ENCODE measurements around the gene GALNT18.

DNA sequence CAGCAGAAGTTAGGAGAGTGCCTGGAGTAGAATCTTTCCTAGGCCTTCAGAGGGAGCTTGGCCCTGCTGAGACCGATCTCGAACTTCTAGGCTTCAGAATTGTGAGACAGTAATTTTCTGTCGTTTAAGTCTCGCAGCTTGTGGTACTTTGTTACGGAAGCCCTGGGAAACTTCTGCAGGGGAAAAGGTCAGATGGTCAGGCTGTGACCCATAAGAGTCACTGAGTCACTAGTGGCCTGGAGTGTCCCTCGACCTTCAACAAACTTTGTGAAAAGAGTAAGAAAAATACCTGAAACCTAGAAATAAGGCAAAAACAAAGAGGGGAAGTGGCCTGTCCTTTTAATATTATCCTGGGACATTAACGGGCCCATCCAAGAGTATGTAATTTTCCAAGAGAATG lies 303.3 kb downstream of the GALNT18 start:
- TF ChIP-seq, protein P1, sequence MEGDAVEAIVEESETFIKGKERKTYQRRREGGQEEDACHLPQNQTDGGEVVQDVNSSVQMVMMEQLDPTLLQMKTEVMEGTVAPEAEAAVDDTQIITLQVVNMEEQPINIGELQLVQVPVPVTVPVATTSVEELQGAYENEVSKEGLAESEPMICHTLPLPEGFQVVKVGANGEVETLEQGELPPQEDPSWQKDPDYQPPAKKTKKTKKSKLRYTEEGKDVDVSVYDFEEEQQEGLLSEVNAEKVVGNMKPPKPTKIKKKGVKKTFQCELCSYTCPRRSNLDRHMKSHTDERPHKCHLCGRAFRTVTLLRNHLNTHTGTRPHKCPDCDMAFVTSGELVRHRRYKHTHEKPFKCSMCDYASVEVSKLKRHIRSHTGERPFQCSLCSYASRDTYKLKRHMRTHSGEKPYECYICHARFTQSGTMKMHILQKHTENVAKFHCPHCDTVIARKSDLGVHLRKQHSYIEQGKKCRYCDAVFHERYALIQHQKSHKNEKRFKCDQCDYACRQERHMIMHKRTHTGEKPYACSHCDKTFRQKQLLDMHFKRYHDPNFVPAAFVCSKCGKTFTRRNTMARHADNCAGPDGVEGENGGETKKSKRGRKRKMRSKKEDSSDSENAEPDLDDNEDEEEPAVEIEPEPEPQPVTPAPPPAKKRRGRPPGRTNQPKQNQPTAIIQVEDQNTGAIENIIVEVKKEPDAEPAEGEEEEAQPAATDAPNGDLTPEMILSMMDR (IDR thresholded peaks at IDR 0.05; ENCODE audit: insufficient read depth, low read length, poor library complexity, severe bottlenecking), result no peak
- TF ChIP-seq EZH2phosphoT487 (conservative IDR thresholded peaks at IDR 0.05; ENCODE audit: low read length), result no peak

Measured in SU-DHL-6 (cell line).